ENCODE data around the gene ADAMTS12.
A peak's percentile ranks its signal among the peaks of the same experiment; 100 is the strongest.
"Not testable (repeated sequence)": the region's sequence is repeated elsewhere in the genome, so short reads cannot be mapped to it uniquely, and the experiment has no call there.

The ADAMTS12 gene

DNA sequence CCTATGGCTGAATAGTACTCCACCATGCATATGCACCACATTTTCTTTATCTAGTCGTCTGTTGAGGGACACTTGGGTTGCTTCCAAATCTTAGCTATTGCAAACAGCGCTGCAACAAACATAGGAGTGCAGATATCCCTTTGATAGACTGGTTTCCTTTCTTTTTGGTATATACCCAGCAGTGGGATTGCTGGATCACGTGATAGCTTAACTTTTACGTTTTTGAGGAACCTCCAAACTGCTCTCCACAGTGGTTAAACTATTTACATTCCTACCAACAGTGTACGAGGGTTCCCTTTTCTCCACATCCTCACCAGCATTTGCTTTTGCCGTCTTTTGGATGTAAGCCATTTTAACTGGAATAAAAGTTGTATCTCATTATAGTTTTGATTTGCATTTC lies 308.5 kb downstream of the ADAMTS12 start:
- DNase-seq (ENCODE audit: low spot score) = no peak

DNA sequence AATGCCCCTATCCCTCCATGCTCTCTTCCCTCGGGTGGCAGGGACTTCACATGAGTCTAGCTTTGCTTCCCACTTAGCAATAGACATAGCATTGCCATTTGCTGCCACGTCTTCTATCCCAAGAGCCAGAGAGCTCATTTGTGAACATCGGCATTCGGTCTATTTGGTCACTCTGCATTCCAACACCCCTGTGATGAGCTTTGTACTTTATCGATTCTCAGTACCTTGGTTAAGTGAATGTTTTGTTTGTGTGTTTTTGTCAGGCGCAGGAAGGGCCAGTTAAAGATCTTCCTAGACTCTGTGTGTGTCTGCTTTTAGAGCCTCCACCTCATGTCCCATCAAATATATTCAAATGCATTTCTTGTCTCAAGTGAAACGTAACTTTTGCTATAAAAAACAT lies 309.4 kb downstream of the ADAMTS12 start:
- DNase-seq (ENCODE audit: low spot score) = no peak

DNA sequence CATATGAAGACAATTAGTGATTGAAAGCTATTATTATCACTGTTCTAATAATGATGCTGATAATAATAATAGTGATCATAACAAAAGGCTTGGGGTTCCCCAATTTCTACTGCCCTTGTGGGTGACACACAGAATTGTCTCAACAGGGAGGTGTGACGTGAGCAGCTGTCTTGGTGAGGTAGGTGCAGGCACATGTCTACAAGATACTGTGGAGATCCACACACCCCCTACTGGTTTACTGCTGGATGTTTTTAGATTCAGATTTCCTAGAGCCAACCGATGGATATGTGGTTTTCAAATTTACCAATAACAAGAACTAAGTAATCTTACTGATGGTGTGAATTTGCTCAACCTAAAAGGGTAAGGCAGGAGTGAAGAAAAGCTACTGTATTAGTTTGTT lies 312.0 kb downstream of the ADAMTS12 start:
- DNase-seq (ENCODE audit: low spot score) = no peak

DNA sequence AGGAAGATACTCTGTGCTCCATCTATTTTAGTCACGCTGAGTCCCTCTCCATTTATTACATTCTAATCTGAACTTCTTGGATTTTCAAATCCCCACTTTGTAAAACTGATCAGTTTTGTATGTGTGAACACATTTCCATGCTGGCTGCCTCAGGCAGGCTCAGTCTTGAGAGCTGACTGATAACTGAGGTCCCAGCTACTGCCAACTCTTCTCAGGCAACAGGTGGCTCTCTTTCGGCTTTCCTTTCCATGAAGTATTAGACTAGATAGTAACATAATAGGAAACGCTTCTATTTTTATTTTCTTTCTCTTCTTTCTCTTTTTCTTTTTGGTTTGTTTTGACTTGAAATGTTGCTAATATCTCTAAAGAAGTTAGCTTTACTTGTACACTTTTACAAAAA lies 312.6 kb downstream of the ADAMTS12 start:
- DNase-seq (ENCODE audit: low spot score) = no peak

DNA sequence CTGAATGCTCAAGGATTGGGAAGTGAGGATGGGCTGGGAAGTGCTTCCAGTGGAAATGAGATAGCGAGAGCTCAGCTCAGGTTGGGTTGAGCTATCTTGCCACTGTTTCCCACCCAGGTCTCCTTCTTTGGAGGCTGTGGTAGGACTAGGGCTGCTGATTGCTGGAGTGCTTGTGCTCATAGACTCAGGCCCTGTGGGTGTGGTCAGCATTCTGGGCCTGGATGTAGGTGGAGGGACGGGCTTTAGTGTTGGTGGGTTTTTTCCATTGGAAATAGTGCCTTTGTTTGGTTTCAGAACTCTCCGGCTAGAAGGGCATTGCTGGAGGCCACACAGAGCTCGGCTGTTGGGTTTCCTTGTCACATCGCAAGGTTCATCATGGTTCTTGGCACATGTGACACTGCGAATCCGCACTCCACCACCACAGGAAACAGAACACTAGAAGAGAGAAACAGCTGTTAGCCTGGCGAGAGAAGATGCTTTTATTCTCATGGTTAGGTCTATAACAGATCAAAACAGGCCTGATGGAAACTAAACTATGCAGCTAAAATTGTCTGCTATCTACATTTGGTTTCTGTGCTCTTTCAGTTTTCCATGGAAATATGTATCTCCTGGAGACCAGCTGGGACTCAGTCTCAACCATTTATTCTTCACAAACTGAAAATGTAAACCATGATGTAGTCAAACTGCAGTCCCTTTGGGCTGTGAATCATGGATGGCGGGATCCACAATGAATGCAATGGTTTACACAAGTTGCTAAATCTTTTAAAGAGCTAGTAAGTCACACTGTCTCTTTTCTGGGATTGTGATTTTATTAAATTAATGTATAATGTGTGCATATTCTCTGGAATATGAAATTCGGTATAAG lies 314.8 kb downstream of the ADAMTS12 start:
- peak; percentile 13 for DNase-seq (ENCODE audit: low spot score)

DNA sequence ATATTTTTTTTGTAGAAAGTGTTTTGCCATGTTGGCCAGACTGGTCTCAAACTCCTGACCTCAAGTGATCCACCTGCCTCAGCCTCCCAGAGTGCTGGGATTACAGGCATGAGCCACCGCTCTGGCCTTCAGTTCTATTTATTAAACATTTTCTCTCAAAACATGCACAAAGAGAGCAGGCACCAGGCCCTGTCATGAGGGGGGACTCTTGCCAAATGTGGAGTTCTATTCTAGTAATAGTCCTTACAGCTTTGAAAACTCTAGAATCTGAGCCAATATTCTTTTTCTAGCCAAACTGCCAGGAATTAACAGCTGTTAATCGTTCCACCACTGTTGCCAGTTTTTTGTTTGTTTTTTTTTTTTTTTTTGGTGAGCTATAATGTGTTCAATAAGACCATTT lies 326.5 kb downstream of the ADAMTS12 start:
- no peak for DNase-seq (ENCODE audit: low spot score)

DNA sequence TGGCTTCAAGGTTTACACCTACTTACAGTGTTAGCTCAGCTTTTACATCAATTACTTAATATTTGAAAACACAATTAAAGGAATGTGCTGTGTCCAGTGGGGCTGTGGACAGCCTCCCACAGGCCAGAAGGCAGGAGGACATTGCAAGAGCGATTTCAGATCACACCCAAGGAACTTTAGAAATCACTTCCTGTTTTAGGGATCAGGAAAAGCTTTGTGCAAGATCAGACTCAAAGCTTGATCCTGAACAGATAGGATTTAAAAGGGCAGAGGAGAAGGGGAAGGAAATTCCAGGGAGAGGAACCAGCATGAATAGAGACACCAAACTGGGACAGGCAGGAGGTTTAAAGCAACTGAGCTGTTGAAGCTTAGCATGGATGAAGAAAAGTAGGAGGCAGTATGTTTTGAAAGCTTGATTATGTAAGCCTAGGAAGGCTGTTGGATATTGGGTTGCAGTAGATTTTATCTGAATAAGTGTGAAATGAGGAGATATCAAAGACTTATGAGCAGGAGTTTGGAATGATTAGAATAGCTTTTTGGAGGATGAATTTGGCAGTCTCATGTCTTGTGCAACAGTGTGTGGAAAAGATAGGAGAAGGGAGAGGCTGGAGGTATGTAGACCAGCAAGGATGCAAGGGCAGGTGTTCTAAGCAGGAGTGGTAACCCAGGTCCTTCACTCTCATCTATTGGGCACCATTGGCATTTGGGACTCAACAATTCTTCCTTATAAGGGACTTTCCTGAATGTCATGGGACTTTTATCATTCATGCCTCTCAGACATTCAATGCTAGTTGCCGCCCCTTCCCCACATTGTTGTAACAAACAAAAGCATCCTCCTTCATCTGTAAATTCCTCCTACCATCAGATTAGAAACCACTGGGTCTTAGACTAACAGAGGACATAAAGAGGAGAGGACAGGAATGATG lies 327.5 kb downstream of the ADAMTS12 start:
- DNase-seq (ENCODE audit: low spot score) = no peak

DNA sequence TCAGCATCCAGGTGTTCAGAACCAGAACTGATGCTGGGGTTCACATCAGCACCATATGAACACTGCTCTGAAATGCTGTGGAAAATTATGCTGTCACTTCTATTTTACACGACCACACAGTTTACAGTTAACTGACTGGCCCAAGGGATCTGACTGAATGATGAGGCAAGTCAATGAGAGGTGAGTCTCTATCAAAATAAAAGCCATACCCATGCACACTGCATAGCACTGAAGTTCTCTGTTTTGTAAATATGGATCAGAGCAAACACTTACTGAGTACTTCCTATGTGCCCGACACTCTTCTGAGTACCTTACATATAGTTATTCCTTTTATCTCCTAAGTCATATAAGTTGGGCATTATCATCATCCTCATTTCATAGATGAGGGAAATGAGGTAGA lies 328.3 kb downstream of the ADAMTS12 start:
- DNase-seq (ENCODE audit: low spot score) = no peak

DNA sequence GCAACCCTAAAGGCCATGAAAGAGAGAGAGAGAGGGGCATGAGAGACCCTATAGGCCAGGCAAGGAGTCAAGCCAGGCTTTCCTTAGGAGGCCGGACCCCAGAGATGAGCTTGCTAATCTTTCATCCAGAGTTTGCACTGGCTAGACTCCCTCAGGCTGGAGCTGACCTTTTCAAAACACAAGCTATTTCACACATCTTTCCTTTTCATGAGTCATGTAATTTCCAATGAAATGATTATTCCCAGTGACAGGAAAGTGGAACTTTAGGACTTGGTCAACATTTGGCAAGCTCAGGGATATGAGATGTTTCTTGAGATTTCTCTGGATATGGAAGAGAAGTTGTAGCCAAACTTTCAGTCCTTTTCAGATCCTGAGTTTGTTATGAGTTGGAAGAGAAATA lies 333.3 kb downstream of the ADAMTS12 start:
- no peak for DNase-seq (ENCODE audit: low spot score)

DNA sequence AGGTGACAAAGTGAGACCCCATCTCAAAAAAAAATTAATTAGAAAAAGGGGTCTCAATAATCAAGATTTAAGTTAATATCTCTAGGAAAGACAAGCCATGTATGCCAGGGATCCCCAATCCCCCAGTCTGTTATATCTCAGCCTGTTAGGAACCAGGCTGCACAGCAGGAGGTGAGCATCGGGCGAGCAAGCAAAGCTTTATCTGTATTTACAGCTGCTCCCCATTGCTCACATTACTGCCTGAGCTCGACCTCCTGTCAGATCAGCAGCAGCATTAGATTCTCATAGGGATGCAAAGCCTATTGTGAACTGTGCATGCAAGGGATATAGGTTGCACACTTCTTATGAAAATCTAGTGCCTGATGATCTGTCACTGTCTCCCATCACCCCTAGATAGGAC lies 334.2 kb downstream of the ADAMTS12 start:
- DNase-seq (ENCODE audit: low spot score) = no peak

DNA sequence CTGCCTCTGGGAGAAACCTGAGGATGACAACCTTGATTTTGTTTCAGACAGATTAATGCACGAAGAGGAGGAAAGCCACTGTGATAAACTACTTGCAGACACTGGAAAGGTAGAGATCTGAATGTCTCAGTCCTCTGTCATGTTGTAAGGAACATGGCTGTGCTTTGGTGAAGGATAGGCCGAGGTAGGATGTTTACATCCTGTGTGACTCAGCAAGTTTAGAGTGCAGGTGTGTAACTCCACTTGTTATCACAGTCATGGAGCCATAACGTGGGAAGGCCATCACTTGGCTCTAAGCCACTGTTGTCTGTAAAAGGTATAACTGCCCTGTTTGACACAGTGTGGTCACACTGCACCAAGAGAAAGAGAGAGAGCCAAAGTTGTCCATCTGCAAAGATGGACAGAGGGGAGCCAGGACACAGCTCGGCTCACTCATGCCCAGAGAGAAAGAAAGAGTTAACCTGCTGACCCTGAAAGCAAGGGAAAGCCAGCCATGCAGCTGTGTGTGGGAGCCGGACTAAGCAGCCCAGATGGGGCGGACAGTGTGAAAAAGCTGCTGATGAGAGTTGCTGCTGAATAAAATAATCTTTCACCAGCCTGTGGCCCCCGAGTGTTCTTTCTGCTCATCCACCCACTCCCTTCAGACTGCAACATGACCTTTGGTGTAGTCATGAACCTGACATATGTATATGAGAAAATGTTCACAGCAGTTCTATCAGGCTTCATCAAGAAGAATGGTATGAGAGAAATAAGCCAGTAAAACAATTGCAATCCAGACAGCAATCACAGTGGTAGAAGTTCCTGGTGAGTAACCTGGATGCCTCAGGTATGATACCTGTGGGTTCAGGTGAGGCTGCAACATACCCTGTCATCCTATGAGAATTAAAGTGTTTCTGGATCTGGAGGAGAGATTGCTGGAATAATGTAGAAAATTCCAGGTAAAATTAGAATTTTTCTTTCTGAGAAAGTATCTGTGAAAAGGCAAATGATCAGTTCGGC lies 335.2 kb downstream of the ADAMTS12 start:
- no peak for DNase-seq (ENCODE audit: low spot score)

DNA sequence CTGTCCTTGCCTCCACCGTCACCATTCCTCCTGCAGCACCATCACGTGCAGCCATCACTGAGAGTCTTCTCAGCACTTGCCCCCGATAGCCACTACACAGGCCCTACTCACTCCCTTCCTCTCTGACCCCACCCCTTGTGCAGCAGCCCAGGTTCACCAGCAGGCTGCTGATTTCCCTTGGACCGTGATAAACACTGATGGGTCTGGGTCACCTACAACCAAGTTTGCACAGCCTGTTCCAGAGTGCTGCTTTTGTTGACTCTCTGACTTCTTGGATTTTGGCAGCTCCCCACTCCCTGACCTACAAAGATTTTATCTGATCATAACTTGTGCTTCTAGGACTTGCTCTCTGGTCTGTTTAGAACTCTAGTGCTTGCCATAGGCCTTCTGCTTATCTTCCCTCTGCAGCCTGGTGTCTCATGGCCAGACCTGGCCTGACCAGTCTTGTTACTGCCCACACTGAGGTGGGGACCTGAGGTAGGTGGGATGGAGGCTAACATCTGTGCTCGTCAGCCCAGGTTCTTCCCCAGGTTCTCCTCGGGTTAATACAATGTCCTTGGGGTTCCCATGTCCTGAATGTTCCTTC lies 341.7 kb downstream of the ADAMTS12 start:
- DNase-seq (ENCODE audit: low spot score) = no peak

DNA sequence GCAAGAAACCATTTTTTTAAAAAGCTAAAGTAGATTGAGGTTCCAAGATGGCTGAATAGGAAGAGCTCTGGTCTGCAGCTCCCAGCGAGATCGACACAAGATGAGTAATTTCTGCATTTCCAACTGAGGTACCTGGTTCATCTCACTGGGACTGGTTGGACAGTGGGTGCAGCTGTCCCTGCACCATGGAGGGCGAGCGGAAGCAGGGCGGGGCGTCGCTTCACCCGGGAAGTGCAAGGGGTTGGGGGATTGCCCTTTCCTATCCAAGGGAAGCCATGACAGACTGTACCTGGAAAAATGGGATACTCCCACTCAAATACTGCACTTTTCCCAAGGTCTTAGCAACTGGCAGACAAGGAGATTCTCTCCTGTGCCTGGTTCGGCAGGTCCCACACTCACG lies 352.0 kb downstream of the ADAMTS12 start:
- not testable (repeated sequence) for DNase-seq (ENCODE audit: low spot score)

DNA sequence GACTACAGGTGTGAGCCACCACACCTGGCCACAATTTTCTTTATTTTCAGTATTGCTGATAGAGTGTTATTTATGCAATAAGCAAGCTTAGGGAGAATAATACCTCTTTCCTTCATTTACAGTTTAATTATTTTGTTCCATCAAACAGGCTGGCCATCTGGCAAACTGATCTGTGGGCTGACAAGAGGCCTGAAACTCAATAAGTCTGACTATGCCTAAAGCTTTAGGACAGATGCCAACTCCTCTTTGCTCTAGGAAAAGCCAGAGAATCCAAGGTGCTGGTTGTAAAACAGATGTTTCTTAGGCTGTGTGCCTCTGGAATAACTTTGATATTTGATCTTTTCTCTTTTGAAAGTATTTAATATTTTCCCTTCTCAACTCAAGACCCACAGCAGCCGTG lies 352.6 kb downstream of the ADAMTS12 start:
- no peak for DNase-seq (ENCODE audit: low spot score)

DNA sequence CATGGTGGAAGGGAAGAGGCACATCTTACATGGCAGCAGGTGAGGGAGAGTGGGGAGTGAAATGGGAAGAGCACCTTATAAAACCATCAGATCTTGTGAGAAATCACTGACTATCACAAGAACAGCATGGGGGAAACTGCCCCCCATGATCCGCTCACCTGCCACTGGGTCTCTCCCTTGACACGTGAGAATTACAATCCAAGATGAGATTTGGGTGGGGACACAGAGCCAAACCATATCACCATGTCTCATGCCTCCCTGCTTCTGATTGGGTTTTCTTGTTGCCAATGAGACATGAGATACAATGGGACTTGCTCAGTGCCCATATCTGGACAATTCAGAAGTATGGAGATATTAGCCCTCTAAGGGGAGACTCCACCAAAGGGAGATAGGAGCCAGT lies 353.6 kb downstream of the ADAMTS12 start:
- no peak for DNase-seq (ENCODE audit: low spot score)

DNA sequence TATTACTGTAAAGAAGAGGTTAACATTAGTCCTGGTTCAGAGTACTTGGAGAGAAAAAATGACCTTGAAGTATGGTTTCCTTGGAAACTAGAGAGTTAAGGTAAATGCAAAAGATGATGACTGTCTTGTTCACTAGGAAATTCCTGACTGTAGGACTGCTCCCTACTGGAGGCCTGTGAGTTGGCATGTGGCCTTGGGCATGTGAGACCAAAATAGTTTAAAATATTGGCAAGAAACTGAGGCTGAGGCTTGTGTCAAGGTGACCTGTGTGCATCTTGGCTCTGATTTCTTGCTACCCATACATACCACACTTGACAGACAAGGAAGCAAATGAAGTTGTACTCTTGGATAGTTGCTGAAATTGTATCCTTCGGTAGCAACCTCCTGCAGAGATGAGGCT lies 354.6 kb downstream of the ADAMTS12 start:
- DNase-seq (ENCODE audit: low spot score) = no peak

DNA sequence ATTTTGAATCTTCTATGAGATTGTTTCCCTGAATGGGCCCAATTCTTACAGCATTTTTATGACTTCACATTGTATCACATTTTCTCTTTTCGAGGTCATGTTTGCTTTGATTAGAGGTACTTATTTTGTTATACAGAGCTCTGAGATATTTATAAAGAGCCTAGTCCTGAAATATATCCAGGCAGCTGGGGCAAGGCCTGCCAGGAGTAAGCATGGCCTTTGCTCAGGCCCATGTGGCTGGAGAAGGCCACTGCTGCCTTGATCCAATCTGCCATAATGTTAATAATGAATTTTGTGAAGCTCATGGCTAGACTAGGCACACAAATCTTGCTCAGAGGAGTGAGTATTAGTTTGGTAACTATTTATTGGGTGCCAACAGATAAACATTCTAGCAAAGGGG lies 355.0 kb downstream of the ADAMTS12 start:
- no peak for DNase-seq (ENCODE audit: low spot score)

DNA sequence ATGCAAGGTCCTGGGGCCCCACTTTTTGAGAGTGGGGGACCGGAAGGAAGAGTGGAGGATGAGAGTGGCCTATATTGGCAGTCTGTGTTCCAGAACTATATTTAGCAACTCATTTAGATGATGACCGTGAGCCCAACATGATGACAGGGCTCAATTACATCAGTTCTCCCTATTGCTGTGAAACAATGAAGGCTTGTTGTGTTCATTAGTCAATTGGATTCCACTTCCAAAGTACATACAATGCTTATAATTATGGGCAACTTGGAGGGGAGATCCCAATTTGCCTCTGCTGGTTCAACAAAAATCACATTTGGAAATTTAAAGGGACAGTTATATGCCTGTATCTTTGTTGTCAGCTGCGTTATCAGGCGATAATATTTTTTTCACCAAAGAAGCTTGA lies 360.0 kb downstream of the ADAMTS12 start:
- DNase-seq (ENCODE audit: low spot score) = no peak

DNA sequence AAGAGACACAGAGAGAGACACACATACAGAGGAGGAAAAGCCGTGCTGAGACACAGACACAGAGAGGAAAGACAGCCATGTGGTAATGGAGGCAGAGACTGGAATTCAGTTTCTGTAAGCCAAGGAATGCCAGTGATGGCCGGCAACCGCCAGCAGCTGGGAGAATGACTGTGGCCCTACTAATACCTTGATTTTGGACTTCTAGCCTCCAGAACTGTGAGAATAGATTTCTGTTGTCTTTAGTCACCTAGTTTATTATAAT lies 360.8 kb downstream of the ADAMTS12 start:
- no peak for DNase-seq (ENCODE audit: low spot score)

DNA sequence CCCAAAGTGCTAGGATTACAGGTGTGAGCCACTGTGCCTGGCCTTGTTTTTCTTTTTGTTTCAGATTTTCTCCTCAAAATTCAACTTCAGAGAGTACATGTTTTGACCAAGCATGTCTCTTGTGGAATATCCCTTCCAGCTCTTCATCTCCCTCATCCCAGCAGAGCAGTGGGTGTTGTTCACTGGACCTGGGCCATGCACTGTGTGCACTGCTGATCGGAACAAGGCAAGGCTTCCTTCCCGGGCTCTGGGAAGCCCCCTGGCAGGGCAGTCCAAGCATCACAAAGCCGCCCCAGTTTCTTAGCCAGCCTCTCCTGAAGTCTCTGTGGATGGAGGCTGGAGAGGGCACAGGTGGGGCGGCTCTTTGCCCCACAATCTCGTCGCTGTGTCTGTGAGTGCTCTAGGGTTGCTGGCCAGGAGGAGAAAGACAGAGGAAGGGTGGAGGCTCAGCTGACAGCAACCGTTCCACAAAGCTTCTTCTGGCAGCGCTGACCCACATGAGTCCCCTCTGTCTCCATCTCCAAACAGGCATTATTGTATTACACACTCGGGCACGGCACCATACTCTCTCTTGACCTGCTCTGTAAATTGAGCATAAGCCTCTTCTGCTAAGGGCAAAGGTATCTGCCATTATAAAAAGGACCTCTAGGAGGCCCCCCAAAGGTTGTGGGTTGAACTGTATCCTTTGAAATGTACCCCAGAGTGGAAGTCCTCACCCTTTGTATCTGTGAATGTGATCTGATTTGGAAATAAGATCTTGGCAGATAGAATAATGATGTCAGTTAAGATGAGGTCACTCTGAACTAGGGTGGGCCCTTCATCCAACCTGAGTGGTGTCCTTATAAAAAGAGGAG lies 361.4 kb downstream of the ADAMTS12 start:
- no peak for DNase-seq (ENCODE audit: low spot score)

DNA sequence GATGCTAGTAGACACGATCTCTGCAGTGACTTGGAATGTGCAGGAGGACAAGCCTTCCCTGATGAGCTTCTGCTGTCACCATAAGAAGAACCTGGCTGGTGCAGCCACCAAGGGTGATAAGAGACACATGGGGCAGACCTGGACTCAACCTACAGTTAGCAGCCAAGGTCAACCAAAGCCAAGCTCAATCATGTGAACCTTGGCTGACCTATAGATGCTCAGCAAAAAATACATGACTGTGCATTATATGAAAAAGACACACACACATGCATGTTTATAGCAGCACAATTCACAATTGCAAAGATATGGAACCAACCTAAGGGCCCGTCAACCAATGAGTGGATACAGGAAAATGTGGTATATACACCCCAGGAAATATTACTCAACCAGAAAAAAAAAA lies 364.1 kb downstream of the ADAMTS12 start:
- no peak for DNase-seq (ENCODE audit: low spot score)

Measured in AG08396 (cell line).